Omental fat pad (tissue), 4 donors: ENCODE data around the gene VSIG10. TPM values are rescaled to one million over a fixed set of nuclear protein-coding genes. Genes with fewer than 3 reads are reported as not detected.

Experiments
- ATAC-seq: fragments of 150-250 bp; one replicate; pipeline ENCODE4 v1.9.1; 2016; ENCODE audit warnings: mild to moderate bottlenecking, moderate library complexity; ENCODE audit not compliant: low FRiP score
- DNase-seq: peaks from one replicate; pipeline ENCODE4 v3.0.0-alpha.2; 2019; ENCODE audit warnings: low spot score
- total RNA-seq, 4 donors: library from RNA; depleted of rRNA; stranded (reverse); fragments of >200 nt; gene quantifications; one replicate each; pipeline ENCODE4 v1.1.0, GENCODE V29; 2016
- TF ChIP-seq, protein P1 (sequence below), 3 donors: fragments of 450-650 bp; IDR thresholded peaks; one replicate each; pipeline ENCODE4 v1.5.1; 2016 to 2017; ENCODE audit warnings: antibody characterized with exemption in 3 of 3, mild to moderate bottlenecking in 3 of 3, moderate library complexity in 2 of 3

VSIG10 gene
- total RNA-seq, 4 donors from 2014 or later = 16.2 to 73.9 (median 28.0) TPM

DNA sequence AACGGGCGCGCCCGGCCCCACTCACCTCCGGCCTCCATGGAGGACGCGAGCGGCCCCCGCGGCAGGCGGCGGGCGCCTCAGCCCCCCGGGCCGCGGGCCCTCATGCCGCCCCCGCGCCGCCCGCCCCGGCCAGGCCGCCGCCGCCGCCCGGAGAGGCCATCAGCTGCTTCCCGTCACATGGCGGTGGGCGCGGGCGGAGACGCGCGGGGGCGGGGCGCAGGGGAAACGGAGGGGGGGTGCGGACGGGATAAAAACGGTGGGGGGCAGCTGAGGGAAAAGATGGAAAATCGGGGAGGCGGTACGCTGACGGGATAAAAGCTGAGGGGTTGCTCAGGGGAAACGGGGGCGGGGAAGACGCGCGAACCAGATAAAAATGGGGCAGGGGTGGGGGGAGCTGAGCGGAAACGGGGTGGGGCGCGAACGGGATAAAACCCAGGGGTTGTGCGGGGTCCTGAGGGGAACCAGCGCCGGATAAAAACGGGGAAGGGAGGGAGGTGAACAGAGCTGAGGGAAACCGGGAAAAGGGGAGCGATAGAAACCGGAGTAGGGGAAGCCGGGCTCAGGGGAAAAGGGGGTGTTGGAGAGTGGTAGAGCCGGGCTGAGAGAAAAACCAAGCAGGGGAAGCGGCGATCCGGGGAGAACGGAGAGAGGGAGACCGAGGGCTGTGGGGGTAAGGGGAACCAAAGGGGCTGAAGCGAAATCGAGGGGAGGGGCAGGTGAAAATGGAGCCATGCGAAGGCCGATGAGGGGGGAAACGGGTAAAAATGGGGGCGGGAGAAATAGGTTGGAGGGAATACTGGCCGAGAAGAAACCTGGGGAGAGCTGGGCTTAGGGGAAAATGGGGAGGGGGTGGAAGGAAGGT lies 42.6 kb downstream of the VSIG10 start, which contains the start of gene WSB2:
Gene WSB2 (minus strand): TSS at position 169 of the 862 bp plus-strand sequence. CDS start 131 bp downstream, at position 38.
- ATAC-seq = peak; percentile 63
- TF ChIP-seq, protein P1, sequence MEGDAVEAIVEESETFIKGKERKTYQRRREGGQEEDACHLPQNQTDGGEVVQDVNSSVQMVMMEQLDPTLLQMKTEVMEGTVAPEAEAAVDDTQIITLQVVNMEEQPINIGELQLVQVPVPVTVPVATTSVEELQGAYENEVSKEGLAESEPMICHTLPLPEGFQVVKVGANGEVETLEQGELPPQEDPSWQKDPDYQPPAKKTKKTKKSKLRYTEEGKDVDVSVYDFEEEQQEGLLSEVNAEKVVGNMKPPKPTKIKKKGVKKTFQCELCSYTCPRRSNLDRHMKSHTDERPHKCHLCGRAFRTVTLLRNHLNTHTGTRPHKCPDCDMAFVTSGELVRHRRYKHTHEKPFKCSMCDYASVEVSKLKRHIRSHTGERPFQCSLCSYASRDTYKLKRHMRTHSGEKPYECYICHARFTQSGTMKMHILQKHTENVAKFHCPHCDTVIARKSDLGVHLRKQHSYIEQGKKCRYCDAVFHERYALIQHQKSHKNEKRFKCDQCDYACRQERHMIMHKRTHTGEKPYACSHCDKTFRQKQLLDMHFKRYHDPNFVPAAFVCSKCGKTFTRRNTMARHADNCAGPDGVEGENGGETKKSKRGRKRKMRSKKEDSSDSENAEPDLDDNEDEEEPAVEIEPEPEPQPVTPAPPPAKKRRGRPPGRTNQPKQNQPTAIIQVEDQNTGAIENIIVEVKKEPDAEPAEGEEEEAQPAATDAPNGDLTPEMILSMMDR (IDR thresholded peaks at IDR 0.05) = no peak

DNA sequence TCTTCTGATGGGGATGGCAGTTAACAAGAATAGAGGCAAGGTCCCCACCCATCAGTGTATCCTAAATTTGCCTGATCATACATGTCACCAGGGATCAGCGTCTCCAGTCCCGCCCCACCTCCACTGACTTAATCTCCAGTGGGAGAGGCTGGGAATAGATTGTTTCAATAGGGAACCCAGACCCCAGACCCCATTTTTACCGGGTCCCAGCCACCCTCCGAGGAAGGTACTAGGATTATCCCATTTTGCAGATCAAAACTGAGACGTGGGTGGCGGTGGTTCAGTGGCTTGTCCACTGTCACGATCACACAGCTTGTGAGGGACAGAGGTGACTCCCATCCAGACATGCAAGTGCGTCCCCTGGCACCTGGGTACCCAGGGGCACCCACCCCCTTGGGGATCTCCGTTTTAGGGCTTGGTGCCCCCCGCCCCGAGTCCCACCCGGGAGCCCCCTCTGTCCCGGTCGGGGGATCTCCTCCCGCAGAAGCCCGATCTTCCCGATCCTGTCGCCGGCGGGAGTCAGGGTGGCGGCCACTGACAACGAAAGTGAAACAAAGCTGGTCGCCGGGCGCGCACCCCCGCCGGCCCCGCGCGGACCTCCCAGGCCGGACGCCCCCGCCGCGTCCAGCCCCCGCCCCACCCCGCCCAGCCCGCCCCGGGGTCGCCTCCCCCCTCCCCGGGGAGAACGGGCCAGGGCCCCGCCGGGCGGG lies 43.4 kb downstream of the VSIG10 start:
- TF ChIP-seq, protein P1 (IDR thresholded peaks at IDR 0.05) = no peak
- DNase-seq (peak; percentile 26), ATAC-seq (peak; percentile 65)

More for the DNA sequence above, 42.6 kb downstream of the VSIG10 start, which contains the start of gene WSB2:
- peak; percentile 65 for DNase-seq

DNA sequence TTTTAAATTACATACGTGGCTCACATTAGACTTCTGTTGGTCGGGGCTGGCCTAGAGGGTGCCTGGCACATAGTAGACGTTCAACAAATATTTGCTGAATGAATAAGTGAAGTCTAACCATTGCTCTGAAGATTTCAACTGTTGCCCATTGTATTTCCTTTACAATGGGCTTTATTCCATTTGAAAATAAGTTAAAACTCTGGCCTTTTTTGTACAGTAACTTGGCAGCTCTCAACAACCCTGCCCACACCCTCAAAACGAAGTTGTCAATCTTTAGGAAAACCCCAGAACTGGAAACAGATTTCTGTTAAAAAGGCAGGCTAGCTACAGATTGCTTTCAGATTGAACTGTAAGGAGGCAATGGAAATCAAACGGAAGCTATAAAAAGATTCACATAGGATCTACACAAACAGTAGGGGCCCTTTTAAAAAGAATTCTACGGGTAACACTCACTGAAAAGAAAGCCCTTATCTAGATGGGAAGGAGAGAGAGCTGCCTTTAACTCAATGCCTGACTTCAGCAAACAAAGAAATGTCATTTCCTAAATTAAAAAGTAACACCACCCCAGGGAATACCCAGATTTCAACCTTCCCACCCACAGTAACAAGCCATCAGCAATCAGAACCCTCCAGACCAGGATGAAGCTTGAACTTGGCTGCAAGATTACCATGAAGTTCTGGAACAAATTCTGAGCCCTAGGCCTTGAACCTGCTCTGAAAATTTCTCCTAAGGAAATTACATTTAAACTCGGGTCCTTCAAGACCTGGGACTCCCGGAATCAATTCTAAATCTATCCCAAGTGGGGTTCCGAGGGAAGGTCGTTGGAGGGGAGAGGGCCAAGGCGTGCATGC lies 44.2 kb downstream of the VSIG10 start:
- TF ChIP-seq, protein P1 (IDR thresholded peaks at IDR 0.05) = no peak
- DNase-seq (no peak), ATAC-seq (no peak)

DNA sequence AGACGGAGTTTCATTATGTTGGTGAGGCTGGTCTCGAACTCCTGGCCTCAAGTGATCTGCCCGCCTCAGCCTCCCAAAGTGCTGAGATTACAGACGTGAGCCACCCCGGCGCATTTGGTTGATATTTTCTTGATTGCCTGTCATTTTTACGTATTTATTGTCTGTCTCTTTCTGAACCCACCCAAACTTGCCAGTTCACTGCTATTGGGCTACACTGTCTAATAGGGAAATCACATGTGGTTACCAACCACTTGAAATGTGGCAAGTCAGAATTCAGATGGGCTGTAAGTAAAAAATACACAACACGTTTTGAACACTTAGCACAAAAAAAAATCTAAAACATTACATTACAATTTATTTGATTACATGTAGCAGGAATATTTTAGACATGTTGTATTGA lies 44.9 kb downstream of the VSIG10 start:
- no peak for ATAC-seq
- TF ChIP-seq, protein P1 (IDR thresholded peaks at IDR 0.05) = no peak
- no peak for DNase-seq

DNA sequence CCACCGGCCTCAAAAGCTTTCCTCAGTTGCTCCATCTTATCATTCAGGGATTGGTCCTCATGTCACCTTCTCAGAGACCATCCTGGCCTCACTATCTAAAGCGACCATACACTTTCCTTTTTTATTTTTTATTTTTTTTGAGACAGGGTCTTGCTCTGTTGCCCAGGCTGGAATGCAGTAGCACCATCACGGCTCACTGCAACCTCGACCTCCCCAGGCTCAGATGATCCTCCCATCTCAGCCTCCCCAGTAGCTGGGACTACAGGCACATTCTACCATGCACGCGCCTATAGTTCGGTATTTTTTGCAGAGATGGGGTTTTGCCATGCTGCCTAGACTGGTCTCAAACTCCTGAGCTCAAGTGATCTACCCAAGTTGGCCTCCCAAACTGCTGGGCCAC lies 45.6 kb downstream of the VSIG10 start:
- TF ChIP-seq, protein P1 (IDR thresholded peaks at IDR 0.05) = no peak
- ATAC-seq = no peak
- DNase-seq = no peak

DNA sequence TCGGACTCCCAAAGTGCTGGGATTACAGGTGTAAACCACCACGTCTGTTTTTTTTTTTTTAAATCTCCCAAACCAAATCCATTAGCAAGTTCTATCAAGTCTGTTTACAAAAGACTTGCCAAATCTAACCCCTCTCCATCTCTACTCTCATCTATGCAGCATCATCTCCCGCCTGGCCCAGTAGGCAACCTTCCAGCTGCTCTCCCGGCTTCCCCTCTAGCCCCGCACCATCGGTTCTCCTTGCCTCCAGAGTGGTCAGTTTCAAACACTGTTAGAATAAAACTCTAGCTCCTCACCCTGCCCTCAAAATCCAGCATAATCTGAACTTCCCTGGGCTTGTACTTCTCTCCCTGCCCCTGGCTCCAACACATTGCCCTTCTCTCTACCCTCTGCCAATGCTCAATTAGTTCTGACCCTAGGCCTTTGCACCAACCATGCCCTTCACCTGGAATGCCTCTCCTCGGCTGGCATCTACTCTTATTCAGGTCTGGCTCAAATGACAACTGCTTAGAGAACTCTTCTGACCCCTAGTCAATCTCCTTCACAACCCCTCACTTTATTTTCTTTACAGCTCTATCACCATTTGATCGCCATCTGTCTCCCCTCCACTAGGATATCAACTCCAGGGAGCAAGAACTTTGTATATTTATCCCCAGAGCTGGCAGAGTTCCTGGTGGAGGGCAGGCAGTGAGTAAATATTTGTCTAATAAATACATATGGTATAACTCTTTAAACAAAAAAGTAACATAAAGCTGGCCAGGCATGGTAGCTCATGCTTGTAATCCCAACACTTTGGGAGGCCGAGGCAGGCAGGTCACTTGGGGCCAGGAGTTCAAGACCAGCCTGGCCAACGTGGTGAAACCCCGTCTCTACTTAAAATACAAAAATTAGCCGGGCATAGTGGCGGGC lies 47.7 kb downstream of the VSIG10 start:
- ATAC-seq (no peak), DNase-seq (no peak)
- TF ChIP-seq, protein P1 (IDR thresholded peaks at IDR 0.05) = no peak
